Fibroblast of peridontal ligament (primary cell): Measurements from ENCODE around the gene GUCY1A1.

Source experiments
- DNase-seq: peaks from one replicate; pipeline ENCODE4 v3.0.0-alpha.2; 2010; ENCODE audit errors: extremely low read depth

The GUCY1A1 gene

GRCh38 chr4:155741546-155741945 lies 74.9 kb downstream of the GUCY1A1 start:
- DNase-seq: no peak

- DNase-seq: no peak
Observed at GRCh38 chr4:155742310-155743015, 75.8 kb downstream of the GUCY1A1 start.

- peak; percentile 85 for DNase-seq
Observed at GRCh38 chr4:155745984-155746383, 79.3 kb downstream of the GUCY1A1 start.

DNA sequence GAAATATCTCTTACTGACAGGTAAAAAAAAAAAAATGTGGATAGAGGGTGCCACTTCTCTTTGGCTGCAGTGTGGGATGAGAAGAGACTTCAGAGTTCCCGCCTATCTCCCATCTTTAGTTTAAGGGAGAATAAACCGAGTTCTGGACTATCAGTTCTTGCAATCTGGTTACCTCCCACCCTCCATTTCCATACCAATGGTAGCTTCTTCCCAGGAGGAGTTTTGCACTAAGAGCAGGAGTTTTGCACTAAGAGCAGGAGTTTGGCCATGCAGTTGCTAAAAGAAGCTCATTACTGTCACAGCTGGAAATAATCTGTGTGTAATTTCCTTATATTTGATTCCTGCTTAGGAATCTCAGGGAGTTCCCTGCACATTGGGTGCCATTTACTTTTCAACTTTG lies 81.4 kb downstream of the GUCY1A1 start:
- no peak for DNase-seq

GRCh38 chr4:155749041-155749440 lies 82.4 kb downstream of the GUCY1A1 start:
- DNase-seq: no peak

DNA sequence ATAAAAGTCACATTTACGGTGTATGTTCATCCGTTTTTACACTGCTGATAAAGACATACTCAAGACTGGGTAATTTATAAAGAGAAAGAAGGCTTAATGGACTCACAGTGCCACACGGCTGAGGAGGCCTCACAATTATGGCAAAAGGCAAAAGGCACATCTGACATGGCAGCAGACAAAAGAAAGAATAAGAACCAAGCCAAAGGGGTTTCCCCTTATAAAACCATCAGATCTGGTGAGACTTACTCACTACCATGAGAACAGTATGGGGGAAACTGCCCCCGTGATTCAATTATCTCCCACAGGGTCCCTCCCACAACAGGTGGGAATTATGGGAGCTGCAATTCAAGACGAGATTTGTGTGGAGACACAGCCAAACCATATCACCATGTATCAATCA lies 84.9 kb downstream of the GUCY1A1 start:
- DNase-seq: no peak

DNA sequence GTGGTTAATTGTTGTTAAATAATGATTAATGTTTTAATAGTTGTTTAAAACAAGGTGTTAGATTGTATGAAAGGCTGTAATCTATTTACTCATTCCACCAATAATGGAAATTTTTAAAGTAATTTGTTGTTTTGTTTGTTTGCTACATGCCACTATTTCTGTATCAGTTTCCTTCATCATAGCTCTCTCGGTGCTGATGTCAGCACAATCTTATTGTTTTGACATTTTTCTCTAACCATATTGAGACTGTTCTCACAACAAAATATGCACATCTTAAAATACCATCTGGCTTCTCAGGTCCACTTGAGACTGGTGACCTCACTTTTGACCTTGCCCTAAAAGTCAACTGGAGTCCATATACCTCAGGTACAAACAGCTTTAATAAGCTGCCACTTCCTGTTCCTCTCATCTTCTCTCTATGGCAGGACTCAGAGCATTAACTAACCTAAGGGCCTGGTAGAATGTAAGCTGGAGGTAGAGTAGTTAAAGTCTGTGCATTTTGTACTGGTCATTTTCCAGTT lies 91.2 kb downstream of the GUCY1A1 start:
- DNase-seq: no peak

DNA sequence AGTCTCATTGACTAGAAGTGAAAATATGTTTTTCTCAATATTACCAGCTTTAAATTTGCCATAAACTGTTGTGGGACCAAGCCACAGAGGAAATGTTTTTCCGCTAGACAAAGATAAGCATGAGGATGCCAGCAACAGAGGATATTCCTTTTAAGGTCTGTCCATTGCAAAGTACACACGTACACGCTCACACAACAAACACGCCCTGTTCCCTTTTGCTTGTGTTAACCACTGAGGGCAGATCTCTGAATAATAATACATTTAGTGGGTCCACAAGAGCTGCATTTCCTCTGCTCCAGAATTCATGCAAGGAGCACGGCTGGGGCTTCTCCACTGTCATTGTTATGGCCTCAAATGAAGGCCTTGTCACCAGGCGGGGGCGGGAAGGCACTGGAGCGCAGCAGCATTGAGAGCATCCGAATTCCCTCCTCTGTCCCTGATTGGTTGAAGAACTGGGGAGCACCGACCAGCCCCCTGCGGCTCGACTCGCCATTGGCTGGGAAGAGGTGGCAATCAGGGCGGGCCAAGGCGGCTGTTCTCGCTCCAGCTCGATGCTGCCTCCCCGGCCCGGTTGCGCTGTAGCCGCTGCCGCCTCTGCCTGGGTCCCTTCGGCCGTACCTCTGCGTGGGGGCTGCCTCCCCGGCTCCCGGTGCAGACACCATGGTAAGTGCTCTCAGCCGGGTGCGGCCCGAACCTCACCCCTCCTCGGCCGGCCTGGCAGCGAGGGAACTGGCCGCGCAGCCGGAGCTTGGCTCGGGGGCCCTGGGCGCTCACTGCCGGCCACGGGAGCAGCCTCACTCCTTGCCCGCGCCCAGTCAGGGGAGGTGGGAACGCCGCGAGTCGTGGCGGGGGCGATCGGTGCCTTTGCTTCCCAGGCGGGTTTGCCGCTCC lies 92.1 kb downstream of the GUCY1A1 start, which contains the start of gene GUCY1B1:
Gene GUCY1B1, plus strand, starts transcription at position 541 of the 891 bp plus-strand sequence. Its CDS starts 120 bp downstream, at position 661.
- DNase-seq: peak; percentile 91

GRCh38 chr4:155759372-155760252 lies 93.0 kb downstream of the GUCY1A1 start:
- no peak for DNase-seq

- no peak for DNase-seq
Observed at GRCh38 chr4:155761047-155761446, 94.4 kb downstream of the GUCY1A1 start.

DNA sequence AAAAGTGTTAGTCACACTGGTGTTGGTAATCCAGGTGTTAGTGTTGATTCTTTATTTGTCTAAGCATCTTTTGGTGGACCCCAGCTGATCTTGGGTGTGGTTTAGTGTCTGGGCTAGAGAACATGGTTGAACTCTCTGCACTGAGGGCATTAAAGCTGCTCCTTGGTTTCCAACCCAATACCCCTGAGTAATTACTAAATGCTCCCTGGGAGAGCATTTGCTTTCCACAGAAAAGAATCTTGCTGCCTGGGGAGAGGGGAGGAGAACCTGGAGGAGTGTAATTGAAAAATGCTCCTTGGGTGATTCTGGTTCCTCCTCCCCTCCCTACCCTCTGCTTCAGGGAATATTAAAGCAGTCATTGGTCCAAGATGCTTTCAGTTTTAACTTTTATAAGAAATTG lies 95.3 kb downstream of the GUCY1A1 start:
- DNase-seq: peak; percentile 21

DNA sequence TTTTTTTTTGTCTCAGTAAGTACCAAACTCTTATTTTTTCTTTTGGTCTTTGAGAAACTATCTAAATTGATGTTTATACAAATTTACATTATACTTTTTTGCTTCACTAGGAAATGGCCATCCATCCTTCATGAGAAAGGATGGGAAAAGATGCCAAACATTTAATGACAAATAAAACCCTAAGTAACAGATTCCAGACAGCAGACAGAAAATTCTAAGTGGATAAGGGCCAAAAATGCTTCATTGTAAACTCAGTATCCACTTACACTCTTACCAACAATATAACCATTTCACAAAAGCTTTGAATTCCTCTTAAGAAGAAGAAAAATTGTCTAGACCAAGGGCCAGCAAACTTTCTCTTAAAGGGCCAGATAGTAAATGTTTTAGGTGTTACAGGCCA lies 95.7 kb downstream of the GUCY1A1 start:
- peak; percentile 76 for DNase-seq

GRCh38 chr4:155763551-155763950 lies 96.9 kb downstream of the GUCY1A1 start:
- DNase-seq: no peak

- no peak for DNase-seq
Observed at GRCh38 chr4:155765149-155765548, 98.5 kb downstream of the GUCY1A1 start.

DNA sequence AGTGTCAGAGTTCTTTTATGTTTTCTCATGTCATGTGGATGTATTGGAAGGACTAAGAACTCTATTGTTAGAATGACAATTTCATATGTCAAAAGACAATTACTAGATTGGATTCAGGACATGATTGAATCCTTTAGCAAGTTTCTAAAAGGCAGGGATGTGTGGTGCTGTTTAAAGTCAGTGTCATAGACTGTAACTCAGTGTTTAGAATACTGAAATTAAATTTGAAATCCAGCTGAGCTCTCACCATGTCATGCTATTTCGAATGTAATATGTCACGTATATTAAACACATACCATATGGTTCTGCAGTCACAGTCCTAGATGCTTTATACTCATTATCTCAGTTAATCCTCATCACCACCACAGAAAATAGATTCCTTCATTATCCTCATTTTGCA lies 100.0 kb downstream of the GUCY1A1 start:
- DNase-seq: no peak

DNA sequence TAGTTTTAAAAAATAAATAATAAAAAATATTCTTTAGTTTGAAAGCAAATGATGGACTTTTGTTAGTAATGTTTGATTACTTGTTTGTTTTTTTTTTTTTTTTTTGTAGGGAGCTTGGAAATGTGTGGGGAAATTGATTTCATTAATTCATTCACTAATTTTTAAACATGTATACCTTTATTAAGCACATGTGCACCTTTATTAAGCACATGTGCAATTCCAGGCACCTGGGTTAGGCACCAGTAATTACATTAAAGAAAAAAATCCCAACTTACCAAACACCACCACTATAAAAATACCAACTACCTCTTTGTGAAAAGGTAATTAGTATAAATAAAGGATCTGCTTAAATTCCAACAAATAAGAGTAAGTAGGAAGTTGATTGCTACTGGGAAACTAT lies 101.7 kb downstream of the GUCY1A1 start:
- DNase-seq: no peak

GRCh38 chr4:155769090-155769489 lies 102.4 kb downstream of the GUCY1A1 start:
- DNase-seq: peak; percentile 42

DNA sequence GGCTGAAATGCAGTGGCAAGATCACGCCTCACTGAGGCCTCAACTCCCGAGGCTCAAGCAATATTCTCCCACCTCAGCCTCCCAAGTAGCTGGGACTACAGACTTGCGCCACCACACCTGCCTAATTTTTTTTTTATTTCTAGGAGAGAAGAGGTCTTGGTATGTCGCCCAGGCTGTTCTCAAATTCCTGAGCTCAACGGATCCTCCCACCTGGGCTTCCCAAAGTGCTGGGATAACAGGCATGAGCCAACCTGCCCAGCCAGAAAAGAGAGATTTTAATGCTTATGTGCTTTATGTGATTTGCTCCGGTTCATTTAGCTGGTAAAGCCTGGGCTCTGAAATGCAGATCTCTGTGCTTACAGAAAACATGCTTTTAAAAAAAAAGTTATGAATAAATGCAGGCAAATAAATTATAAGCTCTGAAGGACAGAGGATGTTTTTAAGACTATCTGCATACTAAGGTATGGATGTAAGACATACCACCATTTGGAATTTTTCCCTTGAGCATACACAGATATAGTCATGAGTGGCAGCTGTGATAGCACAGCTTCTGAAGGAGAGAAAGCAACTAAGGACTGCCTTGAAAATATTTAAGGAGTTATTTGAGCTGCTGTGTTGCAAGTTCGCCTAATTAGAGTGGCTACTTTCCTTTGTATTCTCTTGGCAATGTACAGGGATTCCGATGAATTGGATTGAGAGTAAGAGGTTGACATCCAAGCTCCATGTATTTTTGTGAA lies 106.0 kb downstream of the GUCY1A1 start:
- peak; percentile 67 for DNase-seq

DNA sequence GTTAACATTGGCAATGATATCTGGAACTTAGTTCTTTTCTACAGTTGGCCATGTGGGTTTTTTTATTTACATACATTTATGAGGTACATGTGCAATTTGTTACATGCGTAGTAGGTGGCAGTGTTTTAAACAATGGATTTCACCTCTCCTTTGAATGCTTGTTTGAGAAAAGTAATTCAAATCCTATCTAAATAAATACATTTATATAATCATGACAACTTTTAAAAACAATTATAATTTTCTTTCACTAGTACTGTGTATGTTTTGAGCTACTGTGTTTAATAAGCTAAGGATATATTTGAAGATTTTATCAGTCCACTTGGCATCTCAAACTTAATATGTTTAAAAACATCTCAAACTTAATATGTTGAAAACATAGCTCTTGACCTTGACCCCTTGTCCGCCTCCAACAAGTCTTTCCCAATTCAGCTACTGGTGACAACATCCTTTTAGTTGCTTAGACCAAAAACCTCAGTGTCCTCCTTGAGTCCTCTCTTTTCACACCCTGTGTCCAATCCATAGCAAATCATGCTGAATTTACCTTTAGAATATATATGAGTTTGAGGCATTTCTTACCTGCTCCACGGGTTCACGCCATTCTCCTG lies 106.7 kb downstream of the GUCY1A1 start:
- DNase-seq: no peak

- DNase-seq: no peak
Observed at GRCh38 chr4:155774033-155774432, 107.4 kb downstream of the GUCY1A1 start.
